Spleen (tissue), 11 donors: ENCODE results near the gene SH2D2A. TPM values are rescaled to one million over a fixed set of nuclear protein-coding genes. Genes with fewer than 3 reads are reported as not detected.

Experiments used
- DNase-seq: peaks from one replicate; pipeline ENCODE4 v3.0.0-alpha.2; 2020
- H3K27ac ChIP-seq, 8 donors: fragments of 200-600 bp; sonication (generic) in 7 of 8; 1 replicate in 4 of 8; 2 replicates in 4 of 8; pipeline versions ENCODE4 v1.5.0 to v1.8.0; 2016 to 2021; ENCODE audit warnings: inconsistent platforms in 4 of 8, mild to moderate bottlenecking in 4 of 8, moderate library complexity in 1 of 8
- H3K27me3 ChIP-seq, 7 donors: fragments of 200-600 bp; sonication (generic) in 6 of 7; replicated peaks in 1 of 7; 1 replicate in 4 of 7; 2 replicates in 3 of 7; pipeline versions ENCODE4 v1.5.0 to v1.8.0; 2016 to 2021; ENCODE audit warnings: inconsistent platforms in 3 of 7, mild to moderate bottlenecking in 1 of 7
- H3K36me3 ChIP-seq, 6 donors: fragments of 200-600 bp; sonication (generic) in 5 of 6; 1 replicate in 4 of 6; 2 replicates in 2 of 6; pipeline versions ENCODE4 v1.5.0 to v1.8.0; 2016 to 2021; ENCODE audit warnings: inconsistent platforms in 2 of 6
- H3K4me1 ChIP-seq, 6 donors: fragments of 200-600 bp; sonication (generic) in 5 of 6; 1 replicate in 3 of 6; 2 replicates in 3 of 6; pipeline versions ENCODE4 v1.5.0 to v1.8.0; 2016 to 2021; ENCODE audit warnings: inconsistent platforms in 3 of 6
- H3K4me3 ChIP-seq, 8 donors: fragments of 200-600 bp; sonication (generic) in 7 of 8; 1 replicate in 4 of 8; 2 replicates in 4 of 8; pipeline versions ENCODE4 v1.5.0 to v1.8.0; 2016 to 2021; ENCODE audit warnings: inconsistent platforms in 4 of 8, mild to moderate bottlenecking in 4 of 8, moderate library complexity in 2 of 8
- H3K9me3 ChIP-seq, 8 donors: fragments of 200-600 bp; sonication (generic) in 7 of 8; 1 replicate in 4 of 8; 2 replicates in 4 of 8; pipeline versions ENCODE4 v1.5.0 to v1.8.0; 2016 to 2021; ENCODE audit warnings: inconsistent platforms in 4 of 8
- POLR2A ChIP-seq, 3 donors: fragments of 450-650 bp; IDR thresholded peaks; one replicate each; pipeline ENCODE4 v1.5.1; 2017; ENCODE audit warnings: antibody characterized with exemption in 3 of 3, mild to moderate bottlenecking in 1 of 3
- POLR2AphosphoS5 ChIP-seq, 3 donors: sonication (generic); formaldehyde crosslinking; IDR thresholded peaks; one replicate each; pipeline ENCODE4 v1.5.1; 2017; ENCODE audit warnings: antibody characterized with exemption in 3 of 3
- WGBS, 5 donors: extraction: QIAGEN DNeasy Blood & Tissue Kit in 3 of 5; methylation state at CpG; one replicate each; pipeline versions ENCODE4 v1.1.5 to v1.1.7; 2013 to 2018; 5-methylcytosine and 5-hydroxymethylcytosine counted together
- intact Hi-C: fragments of 100-400 bp; cut with DNase I; formaldehyde crosslinking; loops from one replicate; pipeline ENCODE4 v1.15.0; 2023; ENCODE audit warnings: low total_unique reads
- polyA plus RNA-seq, 3 donors: library from polyadenylated mRNA; stranded (reverse); fragments of 200-250 nt; gene quantifications; one replicate each; pipeline ENCODE4 v1.2.1, GENCODE V29; 2013
- total RNA-seq, 7 donors: library from RNA; depleted of rRNA in 3 of 7; stranded (reverse); fragments of >200 nt in 3 of 7; fragmentation: NEBNext Ultra II Directional in 4 of 7; extraction: Animal tissue kit (Norgen Biotek cat#: 25700) in 4 of 7; gene quantifications; one replicate each; pipeline versions ENCODE4 v1.1.0 to v1.2.1, GENCODE V29; 2016 to 2021
- TF ChIP-seq, protein P1 (sequence below), 11 experiments: fragments of 200-600 bp in 7 of 11; fragments of 450-650 bp in 4 of 11; sonication (generic) in 4 of 11; IDR thresholded peaks in 8 of 11; conservative IDR thresholded peaks in 3 of 11; 1 replicate in 7 of 11; 2 replicates in 4 of 11; pipeline versions ENCODE4 v1.4.0 to v1.8.0; 2016 to 2021; ENCODE audit warnings: antibody characterized with exemption in 11 of 11, inconsistent platforms in 4 of 11, mild to moderate bottlenecking in 1 of 11
- donor health status: healthy with polysubstance abuse.
- donor health status: DM: no; HTN: no; CAD: no; lungs with moderate emphysema.
- donor health status: DM: no; HTN: no; CAD: no.
- donor health status: Bipolar disorder and iron deficiency.
- donor health status: healthy.
- donor health status: DM: no; HTN: no; CAD: no.
- donor health status: DM: yes; HTN: yes; CAD: no.

Gene SH2D2A
- total and polyA plus RNA-seq, 10 donors, result 3.6 to 22.1 (median 12.4) TPM

DNA sequence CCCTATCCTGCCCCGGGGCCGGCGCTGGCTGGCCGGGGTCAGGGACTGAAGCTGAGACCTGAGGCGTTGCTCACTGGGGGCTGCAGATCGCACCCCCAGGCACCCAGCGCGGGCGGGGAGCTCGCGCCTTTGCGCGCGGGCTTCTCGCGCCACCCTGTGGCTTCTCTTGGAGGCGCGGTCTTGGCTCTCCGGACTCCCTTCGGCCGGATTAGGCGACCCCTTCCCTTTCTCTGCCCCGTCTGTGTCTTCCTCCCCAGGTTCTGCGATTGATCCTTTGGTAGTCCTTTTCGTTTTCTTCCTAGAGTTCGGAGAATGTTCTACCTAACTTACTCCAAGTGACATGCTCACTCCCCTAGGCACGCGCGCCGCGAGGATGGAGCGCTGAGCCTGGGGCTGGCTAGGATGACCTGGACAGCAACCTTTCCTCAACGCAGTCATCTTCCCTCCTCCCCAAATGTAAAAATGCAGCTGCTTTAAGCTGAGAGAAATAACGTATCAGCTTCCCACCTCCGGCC lies 43.5 kb upstream of the SH2D2A start:
- 0 to 3% (median 1%) methylated on average over 25 to 35 of the region's 35 CpGs for WGBS, 5 donors
- H3K27me3 ChIP-seq, result peaks cover 7 to 86% (median 48%) of the 10 kb centered on the region in 7 donors
- no peaks in the 10 kb centered on the region for H3K36me3 ChIP-seq
- peak; percentile 86 for DNase-seq
- H3K9me3 ChIP-seq, result no peaks in the 10 kb centered on the region
- TF ChIP-seq POLR2AphosphoS5 (IDR thresholded peaks at IDR 0.05) (peak in 2 of 3 donors; percentile 16 to 39), POLR2A (IDR thresholded peaks at IDR 0.05) (no peak)
- TF ChIP-seq, protein P1, sequence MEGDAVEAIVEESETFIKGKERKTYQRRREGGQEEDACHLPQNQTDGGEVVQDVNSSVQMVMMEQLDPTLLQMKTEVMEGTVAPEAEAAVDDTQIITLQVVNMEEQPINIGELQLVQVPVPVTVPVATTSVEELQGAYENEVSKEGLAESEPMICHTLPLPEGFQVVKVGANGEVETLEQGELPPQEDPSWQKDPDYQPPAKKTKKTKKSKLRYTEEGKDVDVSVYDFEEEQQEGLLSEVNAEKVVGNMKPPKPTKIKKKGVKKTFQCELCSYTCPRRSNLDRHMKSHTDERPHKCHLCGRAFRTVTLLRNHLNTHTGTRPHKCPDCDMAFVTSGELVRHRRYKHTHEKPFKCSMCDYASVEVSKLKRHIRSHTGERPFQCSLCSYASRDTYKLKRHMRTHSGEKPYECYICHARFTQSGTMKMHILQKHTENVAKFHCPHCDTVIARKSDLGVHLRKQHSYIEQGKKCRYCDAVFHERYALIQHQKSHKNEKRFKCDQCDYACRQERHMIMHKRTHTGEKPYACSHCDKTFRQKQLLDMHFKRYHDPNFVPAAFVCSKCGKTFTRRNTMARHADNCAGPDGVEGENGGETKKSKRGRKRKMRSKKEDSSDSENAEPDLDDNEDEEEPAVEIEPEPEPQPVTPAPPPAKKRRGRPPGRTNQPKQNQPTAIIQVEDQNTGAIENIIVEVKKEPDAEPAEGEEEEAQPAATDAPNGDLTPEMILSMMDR (IDR thresholded peaks at IDR 0.05 in 8 of 11, conservative IDR thresholded peaks at IDR 0.05 in 3 of 11), result peak; percentile 26 to 84 (median 67)
- intact Hi-C loops, result no loop called here
- H3K27ac ChIP-seq, result no peak overlapping the region
- H3K4me3 ChIP-seq, result peak overlapping the region in 7 of 8 donors; percentile 23 to 70 (median 34)
- H3K4me1 ChIP-seq, result peaks cover 20 to 36% (median 27%) of the 10 kb centered on the region in 6 donors

- DNase-seq, result no peak
- Histone ChIP-seq H3K4me1 (peaks cover 20 to 36% (median 27%) of the 10 kb centered on the region in 6 donors), H3K36me3 (no peaks in the 10 kb centered on the region), H3K27ac (no peak overlapping the region), H3K4me3 (peak overlapping the region in 7 of 8 donors; percentile 23 to 70 (median 34)), H3K9me3 (no peaks in the 10 kb centered on the region), H3K27me3 (peaks cover 7 to 80% (median 48%) of the 10 kb centered on the region in 7 donors)
- TF ChIP-seq, protein P1 (IDR thresholded peaks at IDR 0.05 in 8 of 11, conservative IDR thresholded peaks at IDR 0.05 in 3 of 11), result no peak
- intact Hi-C loops, result loop anchor here (10.0 kb wide), 1 partner anchor 55 kb away; no protein-coding TSS in a partner anchor
- 2 to 4% (median 3%) methylated on average over 7 to 33 of the region's 33 CpGs for WGBS, 5 donors
Measured at GRCh38 chr1:156859523-156860112, 43.0 kb upstream of the SH2D2A start.

GRCh38 chr1:156858959-156859522 lies 42.4 kb upstream of the SH2D2A start, which contains the start of gene INSRR:
INSRR (minus strand) TSS chr1:156859117; CDS start chr1:156858621, 496 bp downstream.
- Histone ChIP-seq H3K9me3 (no peaks in the 10 kb centered on the region), H3K27me3 (peaks cover 7 to 75% (median 48%) of the 10 kb centered on the region in 7 donors), H3K27ac (no peak within 1 kb of the TSS), H3K36me3 (no peaks in the 10 kb centered on the region), H3K4me1 (peaks cover 20 to 36% (median 27%) of the 10 kb centered on the region in 6 donors), H3K4me3 (peak within 1 kb of the TSS in 7 of 8 donors; percentile 23 to 70 (median 34))
- TF ChIP-seq POLR2AphosphoS5 (IDR thresholded peaks at IDR 0.05) (no peak), POLR2A (IDR thresholded peaks at IDR 0.05) (no peak)
- TF ChIP-seq, protein P1 (IDR thresholded peaks at IDR 0.05 in 8 of 11, conservative IDR thresholded peaks at IDR 0.05 in 3 of 11), result no peak
- no peak for DNase-seq
- intact Hi-C loops, result loop anchor here (10.0 kb wide), 1 partner anchor 54 kb away; no protein-coding TSS in a partner anchor
- WGBS, 5 donors, result 9 to 24% (median 12%) methylated on average over 15 to 39 of the region's 39 CpGs

- Histone ChIP-seq H3K4me1 (peaks cover 20 to 36% (median 27%) of the 10 kb centered on the region in 6 donors), H3K27ac (no peak overlapping the region), H3K9me3 (no peaks in the 10 kb centered on the region), H3K4me3 (peak overlapping the region in 3 of 8 donors; percentile 35 to 70 (median 47)), H3K27me3 (peaks cover 7 to 74% (median 47%) of the 10 kb centered on the region in 7 donors), H3K36me3 (no peaks in the 10 kb centered on the region)
- 33 to 43% (median 37%) methylated on average over 5 of the region's 5 CpGs for WGBS, 5 donors
- TF ChIP-seq POLR2AphosphoS5 (IDR thresholded peaks at IDR 0.05) (no peak), POLR2A (IDR thresholded peaks at IDR 0.05) (no peak)
- TF ChIP-seq, protein P1 (IDR thresholded peaks at IDR 0.05 in 8 of 11, conservative IDR thresholded peaks at IDR 0.05 in 3 of 11), result no peak
- no peak for DNase-seq
- intact Hi-C loops, result loop anchor here (10.0 kb wide), 1 partner anchor 54 kb away; no protein-coding TSS in a partner anchor
Measured at GRCh38 chr1:156858555-156858956, 41.9 kb upstream of the SH2D2A start.
